ENCODE data around the gene FGD2. TPM values are rescaled to one million over a fixed set of nuclear protein-coding genes. Genes with fewer than 3 reads are reported as not detected.

Gene FGD2
- total and polyA plus RNA-seq, 9 of the 15 experiments (the other 6 are each of a cell fraction or from before 2014, with no cell fraction given) = 0.09 TPM; not detected in 8

DNA sequence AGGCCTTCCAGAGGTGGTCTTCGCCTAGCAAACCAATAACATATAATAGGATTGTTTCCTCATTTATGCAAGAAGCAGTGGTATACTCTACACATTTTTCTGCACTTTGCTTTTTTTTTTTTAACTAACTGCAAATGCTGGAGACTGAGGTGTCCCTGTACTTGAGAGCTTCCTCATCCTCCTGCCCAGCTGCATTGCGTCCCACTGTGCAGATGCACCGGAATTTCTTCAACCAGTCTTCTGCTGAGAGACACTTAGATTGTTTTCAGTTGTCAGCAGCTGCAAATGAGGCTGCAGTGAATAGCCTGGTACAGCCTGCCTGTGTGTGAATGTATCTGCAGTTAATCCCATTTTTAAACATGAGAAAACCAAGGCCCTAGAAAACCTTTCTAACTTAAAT, 11.5 kb downstream of the FGD2 start (continued):
- TF ChIP-seq, protein P1, sequence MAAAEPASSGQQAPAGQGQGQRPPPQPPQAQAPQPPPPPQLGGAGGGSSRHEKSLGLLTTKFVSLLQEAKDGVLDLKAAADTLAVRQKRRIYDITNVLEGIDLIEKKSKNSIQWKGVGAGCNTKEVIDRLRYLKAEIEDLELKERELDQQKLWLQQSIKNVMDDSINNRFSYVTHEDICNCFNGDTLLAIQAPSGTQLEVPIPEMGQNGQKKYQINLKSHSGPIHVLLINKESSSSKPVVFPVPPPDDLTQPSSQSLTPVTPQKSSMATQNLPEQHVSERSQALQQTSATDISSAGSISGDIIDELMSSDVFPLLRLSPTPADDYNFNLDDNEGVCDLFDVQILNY (CRISPR knock-in tag; IDR thresholded peaks at IDR 0.05) = no peak
- no peak for TF ChIP-seq NFXL1 (CRISPR knock-in tag; IDR thresholded peaks at IDR 0.05)

DNA sequence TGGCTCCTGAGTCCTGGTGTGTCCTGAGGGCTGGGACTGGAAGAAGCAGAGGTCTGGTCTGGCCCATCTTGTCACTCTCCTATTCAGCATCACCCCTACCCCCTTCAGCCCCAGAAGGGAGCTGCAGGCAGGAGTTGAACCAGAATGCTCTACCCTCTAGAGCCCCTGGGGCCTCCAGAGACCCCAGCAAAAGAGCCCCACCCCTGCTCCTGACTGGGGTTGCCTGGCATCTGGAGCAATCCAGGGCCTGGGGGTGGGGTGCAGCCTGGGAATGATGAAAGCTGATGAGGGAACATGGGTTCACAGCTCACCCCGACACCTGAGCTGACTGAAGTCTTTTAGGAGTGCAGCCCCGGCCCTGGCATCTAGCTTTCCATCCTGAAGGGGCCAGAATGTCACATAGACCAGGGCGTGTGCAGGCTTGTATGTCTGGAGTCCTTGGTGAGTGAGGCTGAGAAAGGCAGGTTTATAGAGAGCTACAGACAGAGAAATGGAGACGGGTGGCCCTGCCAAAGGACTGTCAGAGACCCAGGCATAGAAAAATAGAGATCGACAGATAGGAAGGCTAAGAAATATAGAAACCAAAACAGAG, 12.2 kb downstream of the FGD2 start:
- WGBS (ENCODE audit: insufficient coverage, low coverage, missing lambda C conversion rate) = 39% methylated on average over 5 of the region's 5 CpGs
- H2AFZ ChIP-seq (ENCODE audit: low read depth, low read length) = peak overlapping the region; percentile 71; the same call in 1 of the 2 replicates

More for the DNA sequence above, 12.2 kb downstream of the FGD2 start:
- Histone ChIP-seq H3K4me1 (replicated peaks in 1 of 2; ENCODE audit: control insufficient read depth in 2 of 2, insufficient read depth in 2 of 2, low read length in 2 of 2) (peaks cover 13 to 26% of the 10 kb centered on the region in 2 experiments), H3K9ac (ENCODE audit: insufficient read depth in 1 of 2, low read depth in 2 of 2, low read length in 2 of 2) (0 out of 4 replicates have a peak overlapping the region, but pooled peaks of 1 of the 2 experiments have one; percentile 12), H4K20me1 (replicated peaks; ENCODE audit: control insufficient read depth, insufficient read depth, low read length) (peaks cover 4% of the 10 kb centered on the region; the same call in 1 of the 2 replicates), H3K36me3 (ENCODE audit: control insufficient read depth, insufficient read depth, low read length) (no peaks in the 10 kb centered on the region), H3K9me3 (replicated peaks; ENCODE audit: control insufficient read depth, insufficient read depth, low read depth, low read length) (no peaks in the 10 kb centered on the region), H3K4me3 (no peak overlapping the region), H3K79me2 (ENCODE audit: control insufficient read depth, insufficient read depth, low read length) (no peaks in the 10 kb centered on the region), H3K27ac (ENCODE audit: extremely low read depth, low read depth, low read length) (no peak overlapping the region), H3K27me3 (ENCODE audit: control insufficient read depth in 2 of 2, insufficient read depth in 2 of 2, low read length in 2 of 2) (no peaks in the 10 kb centered on the region; a peak in 1 of 5 replicates), H3K9me1 (ENCODE audit: control insufficient read depth, insufficient read depth, low read length) (peaks cover 3% of the 10 kb centered on the region), H3K4me2 (ENCODE audit: insufficient read depth, low read length) (no peak overlapping the region)
- in situ Hi-C loops (cut with MboI) = loop anchor here (25.0 kb wide), 1 partner anchor 1470 kb away; no protein-coding TSS in a partner anchor
- FAIRE-seq = no peak
- ATAC-seq = peak; percentile 1; the same call in 2 of the 3 replicates
- intact Hi-C loops (cut with micrococcal nuclease) = loop anchor here (1.0 to 10.0 kb wide), 7 partner anchors 40 to 298 kb away; partner anchors contain the start of gene C6orf89
- BruUV-seq (replicated peaks) = no TSS peak
- DNase-seq (ENCODE audit: extremely low read depth in 1 of 4, low spot score in 3 of 4) = no peak
- TF ChIP-seq BCOR (IDR thresholded peaks at IDR 0.05) = no peak
- no peak for TF ChIP-seq ZC3H11A (IDR thresholded peaks at IDR 0.05; ENCODE audit: low read depth, low read length)
- ChIA-PET POLR2A (interaction anchor here (0.6 to 2.5 kb wide), 19 partner anchors 10 to 562 kb away, joined by 3 to 14 read pairs (median 4); partner anchors contain the start of genes C6orf89 and MTCH1), CTCF (ENCODE audit: low intra/inter-chr PET ratio) (interaction anchor here (0.6 to 9.7 kb wide), 22 partner anchors 11 to 674 kb away, joined by 3 to 204 read pairs (median 6); partner anchors contain the start of genes C6orf89, MTCH1 and PIM1)
